ENCODE data around the gene PRMT1.

PRMT1 gene

GRCh38 chr19:49652551-49653465, 24.3 kb upstream of the PRMT1 start:
- Histone ChIP-seq H2AFZ (ENCODE audit: low read length) (no peak overlapping the region), H3K9ac (ENCODE audit: low read length) (no peak overlapping the region), H3K27ac (ENCODE audit: low read depth, low read length, poor library complexity, severe bottlenecking) (no peak overlapping the region), H3K4me1 (ENCODE audit: insufficient read depth, low read length, severe bottlenecking) (no peaks in the 10 kb centered on the region), H4K20me1 (ENCODE audit: insufficient read depth, low read length) (no peaks in the 10 kb centered on the region), H3K4me2 (ENCODE audit: low read length) (no peak overlapping the region), H3K9me3 (ENCODE audit: low read length) (no peaks in the 10 kb centered on the region), H3K9me2 (ENCODE audit: low read depth, low read length) (no peaks in the 10 kb centered on the region), H3K36me3 (ENCODE audit: insufficient read depth, low read length) (peaks cover 74% of the 10 kb centered on the region), H3F3A (ENCODE audit: insufficient read depth, low read length) (no peaks in the 10 kb centered on the region), H3K79me2 (ENCODE audit: insufficient read depth, low read length) (no peaks in the 10 kb centered on the region), H3K27me3 (ENCODE audit: insufficient read depth, low read length) (no peaks in the 10 kb centered on the region), H3K4me3 (ENCODE audit: low read depth, low read length, poor library complexity, severe bottlenecking) (no peak overlapping the region)
- no peak for TF ChIP-seq CTCF (IDR thresholded peaks at IDR 0.05; ENCODE audit: low read length)
- no peak for TF ChIP-seq EZH2 (IDR thresholded peaks at IDR 0.05; ENCODE audit: borderline replicate concordance, low read length)

- no peaks in the 10 kb centered on the region for H3K27me3 ChIP-seq (ENCODE audit: insufficient read depth, low read length)
- no peak for TF ChIP-seq CTCF (IDR thresholded peaks at IDR 0.05; ENCODE audit: low read length)
- TF ChIP-seq EZH2 (IDR thresholded peaks at IDR 0.05; ENCODE audit: borderline replicate concordance, low read length): no peak
- no peak overlapping the region for H3K4me2 ChIP-seq (ENCODE audit: low read length)
- no peaks in the 10 kb centered on the region for H3K9me2 ChIP-seq (ENCODE audit: low read depth, low read length)
- H4K20me1 ChIP-seq (ENCODE audit: insufficient read depth, low read length): no peaks in the 10 kb centered on the region
- H3K4me1 ChIP-seq (ENCODE audit: insufficient read depth, low read length, severe bottlenecking): no peaks in the 10 kb centered on the region
- H3K79me2 ChIP-seq (ENCODE audit: insufficient read depth, low read length): no peaks in the 10 kb centered on the region
- H3K9ac ChIP-seq (ENCODE audit: low read length): no peak overlapping the region
- no peak overlapping the region for H2AFZ ChIP-seq (ENCODE audit: low read length)
- H3K9me3 ChIP-seq (ENCODE audit: low read length): no peaks in the 10 kb centered on the region
- H3K36me3 ChIP-seq (ENCODE audit: insufficient read depth, low read length): peaks cover 81% of the 10 kb centered on the region
- H3K27ac ChIP-seq (ENCODE audit: low read depth, low read length, poor library complexity, severe bottlenecking): no peak overlapping the region
- H3F3A ChIP-seq (ENCODE audit: insufficient read depth, low read length): no peaks in the 10 kb centered on the region
- no peak overlapping the region for H3K4me3 ChIP-seq (ENCODE audit: low read depth, low read length, poor library complexity, severe bottlenecking)
Measured at GRCh38 chr19:49653466-49653806, 23.6 kb upstream of the PRMT1 start.

- Histone ChIP-seq H3K9ac (ENCODE audit: low read length) (no peak overlapping the region), H4K20me1 (ENCODE audit: insufficient read depth, low read length) (no peaks in the 10 kb centered on the region), H3K36me3 (ENCODE audit: insufficient read depth, low read length) (peaks cover 86% of the 10 kb centered on the region), H3K9me3 (ENCODE audit: low read length) (no peaks in the 10 kb centered on the region), H3K79me2 (ENCODE audit: insufficient read depth, low read length) (no peaks in the 10 kb centered on the region), H3F3A (ENCODE audit: insufficient read depth, low read length) (no peaks in the 10 kb centered on the region), H3K4me3 (ENCODE audit: low read depth, low read length, poor library complexity, severe bottlenecking) (no peak overlapping the region), H2AFZ (ENCODE audit: low read length) (no peak overlapping the region), H3K9me2 (ENCODE audit: low read depth, low read length) (no peaks in the 10 kb centered on the region), H3K4me2 (ENCODE audit: low read length) (no peak overlapping the region), H3K4me1 (ENCODE audit: insufficient read depth, low read length, severe bottlenecking) (no peaks in the 10 kb centered on the region), H3K27ac (ENCODE audit: low read depth, low read length, poor library complexity, severe bottlenecking) (no peak overlapping the region), H3K27me3 (ENCODE audit: insufficient read depth, low read length) (no peaks in the 10 kb centered on the region)
- TF ChIP-seq CTCF (IDR thresholded peaks at IDR 0.05; ENCODE audit: low read length) (no peak), EZH2 (IDR thresholded peaks at IDR 0.05; ENCODE audit: borderline replicate concordance, low read length) (no peak)
Measured at GRCh38 chr19:49654581-49654980, 22.5 kb upstream of the PRMT1 start.

All from OCI-LY1 (cell line).